ENCODE measurements around the gene HTR6. TPM values are rescaled to one million over a fixed set of nuclear protein-coding genes. Genes with fewer than 3 reads are reported as not detected.

HTR6 gene
- total and polyA plus RNA-seq, 2 of the 4 experiments (the other 2 are of a cell fraction), result not detected

GRCh38 chr1:19648689-19649088, 16.0 kb upstream of the HTR6 start:
- in situ Hi-C loops (cut with MboI; ENCODE audit: low sequenced_read_pairs), result loop anchor here (5.0 to 10.0 kb wide), 2 partner anchors 164 to 306 kb away; partner anchors contain the start of gene CAPZB
- DNase-seq, result no peak
- no TSS peak for BruUV-seq (replicated peaks)

More at GRCh38 chr1:19648689-19649088, 16.0 kb upstream of the HTR6 start:
- no peak overlapping the region for H2BK20ac ChIP-seq (ENCODE audit: low read depth, low read length)
- peak overlapping the region; percentile 11 for H2AFZ ChIP-seq (replicated peaks; ENCODE audit: low read length, poor library complexity)
- H3K56ac ChIP-seq (ENCODE audit: extremely low read depth, insufficient read depth, low read length), result no peak overlapping the region
- H3K36me3 ChIP-seq (ENCODE audit: control insufficient read depth, insufficient read depth, low read length), result peaks cover 2% of the 10 kb centered on the region; the same call in 1 of the 2 replicates
- intact Hi-C loops (cut with micrococcal nuclease), result no loop called here
- H4K20me1 ChIP-seq (ENCODE audit: insufficient read depth, low read length), result peaks cover 49% of the 10 kb centered on the region
- H3K18ac ChIP-seq (ENCODE audit: low read depth, low read length), result no peak overlapping the region
- no peak overlapping the region for H3K23ac ChIP-seq (ENCODE audit: low read depth, low read length)
- CTCF ChIA-PET, result interaction anchor here (0.5 to 1.0 kb wide), 2 partner anchors 148 to 624 kb away, joined by 3 to 4 read pairs; no protein-coding TSS in a partner anchor
- no peak overlapping the region for H2BK120ac ChIP-seq (ENCODE audit: low read depth, low read length)
- no peak overlapping the region for H2BK15ac ChIP-seq (ENCODE audit: low read depth, low read length)
- peaks cover 4 to 59% of the 10 kb centered on the region in 2 experiments; a peak in 2 of 4 replicates for H3K79me1 ChIP-seq (ENCODE audit: low read depth in 1 of 2, low read length in 2 of 2)
- no peaks in the 10 kb centered on the region for H3K27me3 ChIP-seq (ENCODE audit: control insufficient read depth, insufficient read depth, low read length)
- WGBS, 2 experiments (ENCODE audit: extremely low coverage in 2 of 2, insufficient read length in 1 of 2), result 100% methylated on average over 1 of the region's 11 CpGs; no CpG with 5 or more reads in 1 of the 2 experiments
- no peaks in the 10 kb centered on the region for H3K9me3 ChIP-seq (ENCODE audit: control insufficient read depth, insufficient read depth, low read length)
- dilution Hi-C loops (cut with HindIII; ENCODE audit: low sequenced_read_pairs, unreplicated experiment), result no loop called here
- H3K4me3 ChIP-seq (ENCODE audit: insufficient read depth, low read depth, low read length), result no peak overlapping the region
- H3K27ac ChIP-seq (ENCODE audit: insufficient read depth, low read length), result no peak overlapping the region
- H2AK9ac ChIP-seq (replicated peaks; ENCODE audit: low read depth, low read length, poor library complexity), result peak overlapping the region; percentile 51
- ATAC-seq (ENCODE audit: low read depth), result no peak
- POLR2A ChIA-PET (ENCODE audit: unreplicated experiment), result no interaction called here
- peak; percentile 30; the same call in 1 of the 2 replicates for TF ChIP-seq RAD21 (IDR thresholded peaks at IDR 0.05; ENCODE audit: low read length)
- TF ChIP-seq ELK1 (IDR thresholded peaks at IDR 0.05; ENCODE audit: borderline replicate concordance, low read depth, low read length), result no peak
- peak; percentile 33; the same call in 1 of the 2 replicates for TF ChIP-seq CTCF (conservative IDR thresholded peaks at IDR 0.05; ENCODE audit: low read depth, low read length)
- no peak overlapping the region for H4K5ac ChIP-seq (ENCODE audit: low read depth, low read length)
- no peak overlapping the region for H3K4me2 ChIP-seq (ENCODE audit: low read depth, low read length)
- no peak overlapping the region for H2AK5ac ChIP-seq (ENCODE audit: low read depth, low read length)
- H3K4ac ChIP-seq (ENCODE audit: low read depth, low read length), result no peak overlapping the region
- H4K8ac ChIP-seq (ENCODE audit: low read depth in 2 of 2, low read length in 2 of 2), result no peak overlapping the region
- H3K9me1 ChIP-seq (ENCODE audit: insufficient read depth, low read length), result no peaks in the 10 kb centered on the region; the same call in 1 of the 2 replicates
- no peak overlapping the region for H3K9ac ChIP-seq (ENCODE audit: low read depth, low read length)
- no peak overlapping the region for H2BK5ac ChIP-seq (ENCODE audit: low read depth, low read length, poor library complexity, severe bottlenecking)
- no peak overlapping the region for H4K91ac ChIP-seq (ENCODE audit: insufficient read depth, low read depth, low read length)
- H3K14ac ChIP-seq (replicated peaks; ENCODE audit: low read depth, low read length), result no peak overlapping the region
- H3K4me1 ChIP-seq (ENCODE audit: control insufficient read depth, insufficient read depth, low read length), result peaks cover 19% of the 10 kb centered on the region; the same call in 1 of the 2 replicates
